Epithelial cell of proximal tubule (primary cell): Measurements from ENCODE around the gene TDG. TPM values are rescaled to one million over a fixed set of nuclear protein-coding genes. Genes with fewer than 3 reads are reported as not detected.

Source experiments
- DNase-seq: peaks from one replicate; pipeline ENCODE4 v3.0.0-alpha.2; 2011; ENCODE audit warnings: low read depth
- H3K4me3 ChIP-seq: 2 replicates; pipeline ENCODE4 v1.5.1; 2011; ENCODE audit warnings: low read depth, mild to moderate bottlenecking, low read length
- CTCF ChIP-seq: conservative IDR thresholded peaks from 2 replicates; pipeline ENCODE4 v1.5.1; 2012; ENCODE audit warnings: low read depth, mild to moderate bottlenecking, low read length
- total RNA-seq: library from RNA; depleted of rRNA; stranded (reverse); fragments of >200 nt; gene quantifications from 2 replicates; pipeline ENCODE4 v1.2.3, GENCODE V29; 2015

The TDG gene
- total RNA-seq, 1 donor from 2014 or later: 18.9 TPM

- no peak overlapping the region for H3K4me3 ChIP-seq
- DNase-seq: no peak
- no peak for TF ChIP-seq CTCF
These were observed 9.7 kb downstream of the TDG start for GRCh38 chr12:103975368-103975767.

GRCh38 chr12:103978384-103978982, 12.8 kb downstream of the TDG start:
- no peak for TF ChIP-seq CTCF
- H3K4me3 ChIP-seq: no peak overlapping the region
- DNase-seq: no peak

- no peak for TF ChIP-seq CTCF
- no peak for DNase-seq
- no peak overlapping the region for H3K4me3 ChIP-seq
These were observed 21.2 kb downstream of the TDG start for GRCh38 chr12:103986829-103987228.

GRCh38 chr12:103994235-103994634, 28.6 kb downstream of the TDG start:
- no peak for DNase-seq
- H3K4me3 ChIP-seq: no peak overlapping the region
- TF ChIP-seq CTCF: no peak

GRCh38 chr12:103996595-103996994, 30.9 kb downstream of the TDG start:
- no peak for TF ChIP-seq CTCF
- DNase-seq: no peak
- no peak overlapping the region for H3K4me3 ChIP-seq

- DNase-seq: no peak
- no peak for TF ChIP-seq CTCF
- H3K4me3 ChIP-seq: no peak overlapping the region
These were observed 31.7 kb downstream of the TDG start for GRCh38 chr12:103997286-103997900.

GRCh38 chr12:103998976-103999375, 33.3 kb downstream of the TDG start:
- H3K4me3 ChIP-seq: no peak overlapping the region
- DNase-seq: no peak
- no peak for TF ChIP-seq CTCF
